ENCODE results near the gene SPDYE8. TPM values are rescaled to one million over a fixed set of nuclear protein-coding genes. Genes with fewer than 3 reads are reported as not detected.

Gene SPDYE8
- total and polyA plus RNA-seq, 2 donors (not counting 1 experiment from before 2014, with no cell fraction given) = not detected

Small RNA genes lying within 50 kb of the gene (small RNA-seq; reads per million reads assigned to genes)
- not detected for gene RF00019 (ENCODE audit: insufficient read length, low read depth, low replicate concordance)

Other genes starting within 250 kb of the SPDYE8 start
- gene TYW1B, start 201.6 kb downstream of the SPDYE8 start, total RNA-seq = 9.4 and 9.5 TPM in 2 replicates
- gene TYW1B, start 201.6 kb downstream of the SPDYE8 start, polyA plus RNA-seq = 4.4 and 6.8 TPM in 2 replicates
- 56.2 and 57.9 TPM in 2 replicates for gene POM121, start 104.7 kb downstream of the SPDYE8 start, total RNA-seq
- gene POM121, start 104.7 kb downstream of the SPDYE8 start, polyA plus RNA-seq = 25.0 and 32.2 TPM in 2 replicates
- 1.2 and 1.6 TPM in 2 replicates for gene TRIM74, start 60.3 kb downstream of the SPDYE8 start, total RNA-seq
- 0.48 and 0.97 TPM in 2 replicates for gene TRIM74, start 60.3 kb downstream of the SPDYE8 start, polyA plus RNA-seq
- gene SPDYE11, start 28.1 kb upstream of the SPDYE8 start, total RNA-seq = not detected in 2 replicates
- gene SPDYE11, start 28.1 kb upstream of the SPDYE8 start, polyA plus RNA-seq = not detected in 2 replicates
- not detected in 2 replicates for gene SPDYE9, start 56.3 kb upstream of the SPDYE8 start, total RNA-seq
- gene SPDYE9, start 56.3 kb upstream of the SPDYE8 start, polyA plus RNA-seq = not detected in 2 replicates